Measurements from ENCODE around the gene COL1A2. TPM values are rescaled to one million over a fixed set of nuclear protein-coding genes. Genes with fewer than 3 reads are reported as not detected.

Gene COL1A2
- total and polyA plus RNA-seq, 2 donors (not counting 1 experiment from before 2014, with no cell fraction given) = 2,400 to 3,638 TPM

- no peak overlapping the region for H2AFZ ChIP-seq (ENCODE audit: low read length)
- H3K4me2 ChIP-seq (ENCODE audit: extremely low read depth, insufficient read depth, low read length) = peak overlapping the region; percentile 72
- H3K4me1 ChIP-seq (ENCODE audit: control insufficient read depth, extremely low read depth, insufficient read depth, low read length) = peaks cover 13% of the 10 kb centered on the region
- peak; percentile 99 for DNase-seq (ENCODE audit: low read depth in 2 of 2)
- H4K20me1 ChIP-seq (ENCODE audit: control insufficient read depth, extremely low read depth, insufficient read depth, low read length) = no peaks in the 10 kb centered on the region
- H3K36me3 ChIP-seq (ENCODE audit: control insufficient read depth, insufficient read depth, low read length) = no peaks in the 10 kb centered on the region
- H3K79me2 ChIP-seq (ENCODE audit: control insufficient read depth, insufficient read depth, low read length) = no peaks in the 10 kb centered on the region
- TF ChIP-seq EZH2 (IDR thresholded peaks at IDR 0.05; ENCODE audit: low read length, missing control alignments) (no peak), CTCF (conservative IDR thresholded peaks at IDR 0.05 in 1 of 2, IDR thresholded peaks at IDR 0.05 in 1 of 2; ENCODE audit: low read depth in 1 of 2, low read length in 2 of 2) (no peak)
- peak overlapping the region; percentile 8 to 67 (median 38) for H3K4me3 ChIP-seq (replicated peaks in 1 of 4; ENCODE audit: control extremely low read depth in 1 of 4, insufficient read depth in 1 of 4, low read depth in 3 of 4, low read length in 4 of 4)
- H3K27me3 ChIP-seq (ENCODE audit: control insufficient read depth, insufficient read depth, low read length) = no peaks in the 10 kb centered on the region
- peak overlapping the region; percentile 87 for H3K27ac ChIP-seq (ENCODE audit: insufficient read depth, low read length)
- H3K9me3 ChIP-seq (ENCODE audit: control insufficient read depth, insufficient read depth, low read depth, low read length) = no peaks in the 10 kb centered on the region
- peak overlapping the region; percentile 47 for H3K9ac ChIP-seq (ENCODE audit: insufficient read depth, low read length)
Measured at GRCh38 chr7:94375691-94376090, 19.0 kb upstream of the COL1A2 start.

GRCh38 chr7:94376281-94376680 lies 18.4 kb upstream of the COL1A2 start:
- Histone ChIP-seq H3K27me3 (ENCODE audit: control insufficient read depth, insufficient read depth, low read length) (no peaks in the 10 kb centered on the region), H4K20me1 (ENCODE audit: control insufficient read depth, extremely low read depth, insufficient read depth, low read length) (no peaks in the 10 kb centered on the region), H3K4me3 (replicated peaks in 1 of 4; ENCODE audit: control extremely low read depth in 1 of 4, insufficient read depth in 1 of 4, low read depth in 3 of 4, low read length in 4 of 4) (peak overlapping the region in 2 of 4 experiments; percentile 10 to 33), H3K36me3 (ENCODE audit: control insufficient read depth, insufficient read depth, low read length) (no peaks in the 10 kb centered on the region), H3K9me3 (ENCODE audit: control insufficient read depth, insufficient read depth, low read depth, low read length) (no peaks in the 10 kb centered on the region), H3K9ac (ENCODE audit: insufficient read depth, low read length) (no peak overlapping the region), H2AFZ (ENCODE audit: low read length) (no peak overlapping the region), H3K27ac (ENCODE audit: insufficient read depth, low read length) (peak overlapping the region; percentile 87), H3K4me1 (ENCODE audit: control insufficient read depth, extremely low read depth, insufficient read depth, low read length) (peaks cover 13% of the 10 kb centered on the region), H3K4me2 (ENCODE audit: extremely low read depth, insufficient read depth, low read length) (peak overlapping the region; percentile 49), H3K79me2 (ENCODE audit: control insufficient read depth, insufficient read depth, low read length) (no peaks in the 10 kb centered on the region)
- no peak for DNase-seq (ENCODE audit: low read depth in 2 of 2)
- TF ChIP-seq CTCF (conservative IDR thresholded peaks at IDR 0.05 in 1 of 2, IDR thresholded peaks at IDR 0.05 in 1 of 2; ENCODE audit: low read depth in 1 of 2, low read length in 2 of 2) (no peak), EZH2 (IDR thresholded peaks at IDR 0.05; ENCODE audit: low read length, missing control alignments) (no peak)

GRCh38 chr7:94378356-94378755 lies 16.3 kb upstream of the COL1A2 start:
- H2AFZ ChIP-seq (ENCODE audit: low read length) = no peak overlapping the region
- no peak overlapping the region for H3K4me2 ChIP-seq (ENCODE audit: extremely low read depth, insufficient read depth, low read length)
- H3K79me2 ChIP-seq (ENCODE audit: control insufficient read depth, insufficient read depth, low read length) = no peaks in the 10 kb centered on the region
- no peak for DNase-seq (ENCODE audit: low read depth in 2 of 2)
- H3K9ac ChIP-seq (ENCODE audit: insufficient read depth, low read length) = no peak overlapping the region
- no peak overlapping the region for H3K4me3 ChIP-seq (replicated peaks in 1 of 4; ENCODE audit: control extremely low read depth in 1 of 4, insufficient read depth in 1 of 4, low read depth in 3 of 4, low read length in 4 of 4)
- peaks cover 23% of the 10 kb centered on the region for H3K4me1 ChIP-seq (ENCODE audit: control insufficient read depth, extremely low read depth, insufficient read depth, low read length)
- H3K27ac ChIP-seq (ENCODE audit: insufficient read depth, low read length) = no peak overlapping the region
- no peaks in the 10 kb centered on the region for H4K20me1 ChIP-seq (ENCODE audit: control insufficient read depth, extremely low read depth, insufficient read depth, low read length)
- no peaks in the 10 kb centered on the region for H3K36me3 ChIP-seq (ENCODE audit: control insufficient read depth, insufficient read depth, low read length)
- TF ChIP-seq CTCF (conservative IDR thresholded peaks at IDR 0.05 in 1 of 2, IDR thresholded peaks at IDR 0.05 in 1 of 2; ENCODE audit: low read depth in 1 of 2, low read length in 2 of 2) (no peak), EZH2 (IDR thresholded peaks at IDR 0.05; ENCODE audit: low read length, missing control alignments) (no peak)
- no peaks in the 10 kb centered on the region for H3K27me3 ChIP-seq (ENCODE audit: control insufficient read depth, insufficient read depth, low read length)
- no peaks in the 10 kb centered on the region for H3K9me3 ChIP-seq (ENCODE audit: control insufficient read depth, insufficient read depth, low read depth, low read length)

Measured in fibroblast of lung (primary cell).